Prostate gland (tissue), 2 donors: ENCODE measurements around the gene MLX.

Source experiments
- POLR2AphosphoS5 ChIP-seq: sonication (generic); formaldehyde crosslinking; IDR thresholded peaks from one replicate; pipeline ENCODE4 v1.6.1; 2017; ENCODE audit warnings: antibody characterized with exemption
- TF ChIP-seq, protein P1 (sequence below), 4 experiments: fragments of 200-600 bp in 2 of 4; fragments of 450-650 bp in 2 of 4; sonication (generic) in 2 of 4; IDR thresholded peaks; 1 replicate in 3 of 4; 2 replicates in 1 of 4; pipeline ENCODE4 v1.5.1; 2016 to 2019; ENCODE audit warnings: antibody characterized with exemption in 4 of 4, mild to moderate bottlenecking in 2 of 4, moderate library complexity in 2 of 4

GRCh38 chr17:42522798-42523278, 44.1 kb upstream of the MLX start:
- TF ChIP-seq, protein P1, sequence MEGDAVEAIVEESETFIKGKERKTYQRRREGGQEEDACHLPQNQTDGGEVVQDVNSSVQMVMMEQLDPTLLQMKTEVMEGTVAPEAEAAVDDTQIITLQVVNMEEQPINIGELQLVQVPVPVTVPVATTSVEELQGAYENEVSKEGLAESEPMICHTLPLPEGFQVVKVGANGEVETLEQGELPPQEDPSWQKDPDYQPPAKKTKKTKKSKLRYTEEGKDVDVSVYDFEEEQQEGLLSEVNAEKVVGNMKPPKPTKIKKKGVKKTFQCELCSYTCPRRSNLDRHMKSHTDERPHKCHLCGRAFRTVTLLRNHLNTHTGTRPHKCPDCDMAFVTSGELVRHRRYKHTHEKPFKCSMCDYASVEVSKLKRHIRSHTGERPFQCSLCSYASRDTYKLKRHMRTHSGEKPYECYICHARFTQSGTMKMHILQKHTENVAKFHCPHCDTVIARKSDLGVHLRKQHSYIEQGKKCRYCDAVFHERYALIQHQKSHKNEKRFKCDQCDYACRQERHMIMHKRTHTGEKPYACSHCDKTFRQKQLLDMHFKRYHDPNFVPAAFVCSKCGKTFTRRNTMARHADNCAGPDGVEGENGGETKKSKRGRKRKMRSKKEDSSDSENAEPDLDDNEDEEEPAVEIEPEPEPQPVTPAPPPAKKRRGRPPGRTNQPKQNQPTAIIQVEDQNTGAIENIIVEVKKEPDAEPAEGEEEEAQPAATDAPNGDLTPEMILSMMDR (IDR thresholded peaks at IDR 0.05) = no peak
- no peak for TF ChIP-seq POLR2AphosphoS5
